HG03378 (cell line): ENCODE measurements around the gene RASD2.

Experiments used
- ATAC-seq: cut with Tn5 transposase; IDR thresholded peaks from one replicate; pipeline ENCODE4 v1.9.1; 2021; ENCODE audit warnings: mild to moderate bottlenecking, moderate library complexity; ENCODE audit not compliant: unreplicated experiment

The RASD2 gene

DNA sequence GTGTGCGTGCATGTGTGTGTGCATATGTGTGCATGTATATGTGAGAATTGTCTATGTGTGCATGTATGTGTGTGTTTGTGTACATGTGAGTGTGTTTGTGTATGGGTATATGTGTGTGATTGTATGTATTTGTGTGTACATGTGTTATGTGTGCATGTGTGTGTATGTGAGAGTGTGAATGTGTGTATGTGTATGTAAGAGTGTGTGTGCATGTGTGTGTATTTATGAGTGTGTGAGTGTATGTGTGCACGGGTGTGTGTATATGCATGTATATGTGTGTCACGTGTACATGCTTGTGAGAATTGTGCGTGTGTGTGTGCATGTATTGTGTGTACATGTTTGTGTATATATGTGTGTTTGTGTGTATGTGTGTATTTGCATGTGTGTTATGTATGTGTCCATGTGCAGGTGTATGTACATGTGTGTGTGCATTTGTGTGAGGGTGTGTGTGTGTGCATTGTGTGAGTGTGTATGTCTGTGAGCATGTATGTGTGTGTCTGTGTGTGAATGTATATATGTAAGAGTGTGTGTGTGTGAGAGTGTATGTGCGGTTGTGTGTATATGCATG, 60.5 kb downstream of the RASD2 start:
- no peak for ATAC-seq

DNA sequence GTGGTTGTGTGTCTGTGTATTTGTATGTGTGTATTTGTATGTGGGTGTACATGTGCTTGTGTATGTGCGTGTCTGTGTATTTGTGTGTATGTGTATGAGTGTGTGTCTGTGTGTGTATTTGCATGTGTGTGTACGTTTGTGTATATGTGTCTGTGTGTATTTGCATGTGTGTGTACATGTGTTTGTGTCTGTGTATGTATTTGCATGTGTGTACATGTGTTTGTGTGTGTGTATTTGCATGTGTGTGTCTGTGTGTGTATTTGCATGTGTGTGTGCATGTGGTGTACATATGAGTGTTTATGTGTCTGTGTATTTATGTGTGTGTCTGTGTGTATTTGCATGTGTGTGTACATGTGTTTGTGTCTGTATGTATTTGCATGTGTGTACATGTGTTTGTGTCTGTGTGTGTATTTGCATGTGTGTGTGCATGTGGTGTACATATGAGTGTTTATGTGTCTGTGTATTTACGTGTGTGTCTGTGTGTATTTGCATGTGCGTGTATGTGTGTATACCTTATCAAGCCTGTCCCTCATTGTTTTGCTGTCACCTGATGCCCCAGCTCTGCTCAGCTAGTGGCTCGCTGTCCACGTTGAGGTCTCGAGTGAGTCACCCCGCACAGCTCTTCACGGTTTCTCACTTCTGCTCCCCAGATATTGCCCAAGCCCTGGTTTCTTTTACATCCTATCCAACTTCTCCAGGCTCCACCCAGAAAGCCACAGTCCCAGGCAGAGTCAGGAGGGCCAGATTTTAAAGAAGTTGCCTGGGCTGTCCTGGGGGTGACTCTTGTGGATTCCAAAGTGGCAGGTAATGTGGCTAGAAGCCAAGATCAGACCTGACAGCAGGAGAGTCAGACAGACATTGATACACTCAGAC, 61.3 kb downstream of the RASD2 start:
- ATAC-seq: no peak
